KMS-11 (cell line): Measurements from ENCODE around the gene RAD51B.
A peak's percentile ranks its signal among the peaks of the same experiment; 100 is the strongest.

ENCODE experiments used
- H2AFZ ChIP-seq: fragments of 200-600 bp; sonication (generic); 2 replicates; pipeline ENCODE4 v1.6.1; 2016; ENCODE audit warnings: antibody characterized with exemption, mixed run types, low read depth
- H3K27ac ChIP-seq: fragments of 200-600 bp; sonication (generic); 2 replicates; pipeline ENCODE4 v1.6.1; 2016; ENCODE audit warnings: mild to moderate bottlenecking, mixed run types
- H3K27me3 ChIP-seq: fragments of 200-600 bp; sonication (generic); 2 replicates; pipeline ENCODE4 v1.6.1; 2017; ENCODE audit warnings: mild to moderate bottlenecking, low read depth, mixed run types, moderate library complexity; ENCODE audit not compliant: insufficient read depth
- H3K36me3 ChIP-seq: fragments of 200-600 bp; sonication (generic); 2 replicates; pipeline ENCODE4 v1.6.1; 2017; ENCODE audit warnings: mild to moderate bottlenecking, mixed run types; ENCODE audit not compliant: insufficient read depth
- H3K4me1 ChIP-seq: fragments of 200-600 bp; sonication (generic); 2 replicates; pipeline ENCODE4 v1.6.1; 2016; ENCODE audit warnings: mild to moderate bottlenecking, low read depth, mixed run types; ENCODE audit not compliant: poor library complexity, severe bottlenecking
- H3K4me2 ChIP-seq: fragments of 200-600 bp; sonication (generic); 2 replicates; pipeline ENCODE4 v1.7.0; 2016; ENCODE audit warnings: mild to moderate bottlenecking, mixed run types
- H3K4me3 ChIP-seq: fragments of 200-600 bp; sonication (generic); IDR thresholded peaks from 2 replicates; pipeline ENCODE4 v1.6.1; 2017; ENCODE audit warnings: low read depth, low read length, mixed read lengths; ENCODE audit not compliant: insufficient read depth
- H3K79me2 ChIP-seq: fragments of 200-600 bp; sonication (generic); 2 replicates; pipeline ENCODE4 v1.6.1; 2016; ENCODE audit warnings: low read depth, mixed run types; ENCODE audit not compliant: insufficient read depth
- H3K9ac ChIP-seq: fragments of 200-600 bp; sonication (generic); 2 replicates; pipeline ENCODE4 v1.6.1; 2016; ENCODE audit warnings: mild to moderate bottlenecking, mixed run types
- H4K20me1 ChIP-seq: fragments of 200-600 bp; sonication (generic); 2 replicates; pipeline ENCODE4 v1.6.1; 2016; ENCODE audit warnings: mild to moderate bottlenecking, mixed run types; ENCODE audit not compliant: insufficient read depth
- TF ChIP-seq, protein P1 (sequence below): fragments of 200-600 bp; sonication (generic); conservative IDR thresholded peaks from 2 replicates; pipeline ENCODE4 v1.6.1; 2017; ENCODE audit warnings: low read depth, mild to moderate bottlenecking, antibody characterized with exemption, low read length, moderate library complexity, mixed read lengths

The RAD51B gene

GRCh38 chr14:67835596-67835995, 16.0 kb downstream of the RAD51B start:
- Histone ChIP-seq H3K79me2 (no peaks in the 10 kb centered on the region), H2AFZ (no peak overlapping the region), H3K27me3 (no peaks in the 10 kb centered on the region), H3K27ac (no peak overlapping the region), H3K36me3 (no peaks in the 10 kb centered on the region), H3K4me3 (no peak overlapping the region), H4K20me1 (no peaks in the 10 kb centered on the region), H3K4me2 (no peak overlapping the region), H3K4me1 (no peaks in the 10 kb centered on the region), H3K9ac (no peak overlapping the region)
- TF ChIP-seq, protein P1, sequence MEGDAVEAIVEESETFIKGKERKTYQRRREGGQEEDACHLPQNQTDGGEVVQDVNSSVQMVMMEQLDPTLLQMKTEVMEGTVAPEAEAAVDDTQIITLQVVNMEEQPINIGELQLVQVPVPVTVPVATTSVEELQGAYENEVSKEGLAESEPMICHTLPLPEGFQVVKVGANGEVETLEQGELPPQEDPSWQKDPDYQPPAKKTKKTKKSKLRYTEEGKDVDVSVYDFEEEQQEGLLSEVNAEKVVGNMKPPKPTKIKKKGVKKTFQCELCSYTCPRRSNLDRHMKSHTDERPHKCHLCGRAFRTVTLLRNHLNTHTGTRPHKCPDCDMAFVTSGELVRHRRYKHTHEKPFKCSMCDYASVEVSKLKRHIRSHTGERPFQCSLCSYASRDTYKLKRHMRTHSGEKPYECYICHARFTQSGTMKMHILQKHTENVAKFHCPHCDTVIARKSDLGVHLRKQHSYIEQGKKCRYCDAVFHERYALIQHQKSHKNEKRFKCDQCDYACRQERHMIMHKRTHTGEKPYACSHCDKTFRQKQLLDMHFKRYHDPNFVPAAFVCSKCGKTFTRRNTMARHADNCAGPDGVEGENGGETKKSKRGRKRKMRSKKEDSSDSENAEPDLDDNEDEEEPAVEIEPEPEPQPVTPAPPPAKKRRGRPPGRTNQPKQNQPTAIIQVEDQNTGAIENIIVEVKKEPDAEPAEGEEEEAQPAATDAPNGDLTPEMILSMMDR = no peak

- Histone ChIP-seq H2AFZ (no peak overlapping the region), H3K4me2 (no peak overlapping the region), H3K4me1 (no peaks in the 10 kb centered on the region), H3K9ac (no peak overlapping the region), H3K36me3 (no peaks in the 10 kb centered on the region), H3K4me3 (no peak overlapping the region), H3K27me3 (no peaks in the 10 kb centered on the region), H4K20me1 (no peaks in the 10 kb centered on the region), H3K27ac (no peak overlapping the region), H3K79me2 (no peaks in the 10 kb centered on the region)
- TF ChIP-seq, protein P1 = peak; percentile 57
Observed at GRCh38 chr14:67837011-67837624, 17.5 kb downstream of the RAD51B start.

DNA sequence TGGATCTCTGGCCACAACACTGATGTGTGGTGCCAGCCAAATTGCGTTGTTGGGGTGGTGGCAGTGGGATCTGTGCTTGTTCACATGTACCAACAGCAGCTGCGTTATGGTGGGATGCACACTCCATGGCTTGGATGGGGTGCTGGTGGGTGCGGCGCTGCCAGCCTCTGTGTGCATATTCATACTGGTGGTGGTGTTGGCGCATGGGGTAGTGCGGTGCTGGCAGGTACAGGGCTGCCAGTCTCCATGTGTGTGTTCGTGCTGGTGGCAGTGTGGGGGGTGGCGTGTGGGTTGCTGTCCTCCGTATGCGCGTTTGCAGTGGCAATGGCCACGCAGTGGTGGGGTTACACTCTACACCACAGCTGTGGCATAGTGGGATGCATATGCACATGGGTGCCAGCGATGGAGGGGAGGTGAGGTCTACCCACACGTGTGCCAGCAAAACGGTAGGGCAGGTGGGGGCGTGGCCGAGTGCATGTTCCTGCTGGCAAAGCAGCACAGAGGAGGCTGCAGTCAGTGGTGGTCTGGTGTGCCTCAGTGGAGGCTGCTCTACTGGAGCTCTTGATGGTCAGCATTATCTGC, 26.5 kb downstream of the RAD51B start:
- Histone ChIP-seq H3K4me2 (no peak overlapping the region), H3K27me3 (no peaks in the 10 kb centered on the region), H3K9ac (no peak overlapping the region), H3K27ac (no peak overlapping the region), H2AFZ (no peak overlapping the region), H3K4me1 (no peaks in the 10 kb centered on the region), H3K79me2 (no peaks in the 10 kb centered on the region), H3K4me3 (no peak overlapping the region), H4K20me1 (no peaks in the 10 kb centered on the region), H3K36me3 (no peaks in the 10 kb centered on the region)
- TF ChIP-seq, protein P1 = no peak

- H3K9ac ChIP-seq = no peak overlapping the region
- no peaks in the 10 kb centered on the region for H3K36me3 ChIP-seq
- no peak overlapping the region for H3K4me2 ChIP-seq
- no peaks in the 10 kb centered on the region for H4K20me1 ChIP-seq
- H3K27me3 ChIP-seq = no peaks in the 10 kb centered on the region
- H3K4me3 ChIP-seq = no peak overlapping the region
- H2AFZ ChIP-seq = no peak overlapping the region
- H3K4me1 ChIP-seq = no peaks in the 10 kb centered on the region
- H3K27ac ChIP-seq = no peak overlapping the region
- H3K79me2 ChIP-seq = no peaks in the 10 kb centered on the region
- TF ChIP-seq, protein P1 = no peak
Observed at GRCh38 chr14:67850066-67850830, 30.7 kb downstream of the RAD51B start.
